Tibial nerve (tissue), 4 donors: ENCODE measurements around the gene NPW. TPM values are rescaled to one million over a fixed set of nuclear protein-coding genes. Genes with fewer than 3 reads are reported as not detected.
A peak's percentile ranks its signal among the peaks of the same experiment; 100 is the strongest.

Experiments
- DNase-seq, 2 donors: peaks; one replicate each; pipeline ENCODE4 v3.0.0-alpha.2; 2019; ENCODE audit warnings: low spot score in 2 of 2
- H3K27ac ChIP-seq, 4 donors: fragments of 200-600 bp; sonication (generic) in 3 of 4; one replicate each; pipeline ENCODE4 v1.5.1; 2017 to 2019; ENCODE audit warnings: mild to moderate bottlenecking in 1 of 4
- H3K27me3 ChIP-seq, 2 donors: fragments of 200-600 bp; sonication (generic) in 1 of 2; one replicate each; pipeline versions ENCODE4 v1.5.1 to v1.6.0; 2017 to 2019
- H3K36me3 ChIP-seq, 3 donors: fragments of 200-600 bp; sonication (generic); one replicate each; pipeline ENCODE4 v1.5.1; 2018 to 2019
- H3K4me1 ChIP-seq, 4 donors: fragments of 200-600 bp; sonication (generic) in 3 of 4; one replicate each; pipeline ENCODE4 v1.5.1; 2017 to 2019
- H3K4me3 ChIP-seq, 4 donors: fragments of 200-600 bp; sonication (generic) in 3 of 4; one replicate each; pipeline ENCODE4 v1.5.1; 2017 to 2019; ENCODE audit warnings: mild to moderate bottlenecking in 1 of 4, moderate library complexity in 1 of 4
- H3K9me3 ChIP-seq, 4 donors: fragments of 200-600 bp; sonication (generic) in 3 of 4; one replicate each; pipeline ENCODE4 v1.5.1; 2017 to 2019
- EP300 ChIP-seq, 2 donors: sonication (generic); formaldehyde crosslinking; IDR thresholded peaks; one replicate each; pipeline ENCODE4 v1.6.1; 2017; ENCODE audit warnings: antibody characterized with exemption in 2 of 2, mild to moderate bottlenecking in 1 of 2
- POLR2A ChIP-seq, 2 donors: fragments of 450-650 bp; IDR thresholded peaks; one replicate each; pipeline ENCODE4 v1.6.1; 2017; ENCODE audit warnings: antibody characterized with exemption in 2 of 2, mild to moderate bottlenecking in 2 of 2, moderate library complexity in 2 of 2
- WGBS, 2 donors: methylation state at CpG; one replicate each; pipeline ENCODE4 v1.1.5; 2018; 5-methylcytosine and 5-hydroxymethylcytosine counted together
- total RNA-seq, 4 donors: library from RNA; depleted of rRNA; stranded (reverse); fragments of >200 nt; gene quantifications; one replicate each; pipeline ENCODE4 v1.1.0, GENCODE V29; 2016
- TF ChIP-seq, protein P1 (sequence below), 5 experiments: fragments of 200-600 bp in 3 of 5; fragments of 450-650 bp in 2 of 5; sonication (generic) in 3 of 5; IDR thresholded peaks; one replicate each; pipeline ENCODE4 v1.5.1; 2016 to 2019; ENCODE audit warnings: antibody characterized with exemption in 5 of 5, mild to moderate bottlenecking in 3 of 5, moderate library complexity in 2 of 5

NPW gene
- total RNA-seq, 4 donors from 2014 or later: 3.0 to 3.1 TPM; not detected in 2

DNA sequence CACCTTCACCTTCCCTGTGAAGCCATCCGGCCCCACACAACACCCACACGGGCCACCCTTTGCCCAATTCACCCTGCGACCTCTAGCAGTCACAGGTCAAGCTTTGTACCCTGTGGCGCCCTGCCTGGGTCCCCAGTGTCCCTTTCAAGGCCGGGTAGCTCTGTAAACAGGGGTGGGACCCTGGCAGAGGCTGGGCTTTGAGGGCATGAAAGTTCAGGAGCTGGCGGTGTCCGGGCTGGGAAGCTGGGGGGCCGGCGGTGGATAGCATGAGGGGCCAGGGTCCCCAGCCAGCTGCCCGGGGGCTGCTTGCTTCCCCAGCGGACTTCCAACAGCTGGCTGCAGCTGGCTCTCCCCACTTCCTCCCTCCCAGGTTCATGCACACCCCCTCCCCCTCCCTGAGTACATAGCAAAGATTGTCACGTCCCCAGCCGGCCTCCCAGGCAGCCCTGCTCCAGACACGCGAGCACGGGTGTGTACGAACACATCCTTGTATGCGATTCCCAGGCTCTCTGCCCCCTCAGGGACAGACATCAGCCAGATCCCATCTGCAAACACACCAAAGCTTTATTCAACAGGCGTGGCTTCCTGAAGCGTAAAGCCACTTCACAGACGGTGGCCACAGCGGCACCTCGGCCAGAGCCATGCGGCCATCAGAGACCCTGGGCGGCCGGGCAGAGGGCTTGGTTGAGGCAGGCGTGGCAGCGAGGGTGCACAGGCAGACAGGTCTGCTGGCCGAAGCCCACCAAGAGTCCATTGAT is 19.9 kb downstream of the NPW start:
- no peak overlapping the region for H3K4me3 ChIP-seq
- peak overlapping the region; percentile 67 to 99 (median 88) for H3K27ac ChIP-seq
- peak; percentile 70 to 72 for DNase-seq

DNA sequence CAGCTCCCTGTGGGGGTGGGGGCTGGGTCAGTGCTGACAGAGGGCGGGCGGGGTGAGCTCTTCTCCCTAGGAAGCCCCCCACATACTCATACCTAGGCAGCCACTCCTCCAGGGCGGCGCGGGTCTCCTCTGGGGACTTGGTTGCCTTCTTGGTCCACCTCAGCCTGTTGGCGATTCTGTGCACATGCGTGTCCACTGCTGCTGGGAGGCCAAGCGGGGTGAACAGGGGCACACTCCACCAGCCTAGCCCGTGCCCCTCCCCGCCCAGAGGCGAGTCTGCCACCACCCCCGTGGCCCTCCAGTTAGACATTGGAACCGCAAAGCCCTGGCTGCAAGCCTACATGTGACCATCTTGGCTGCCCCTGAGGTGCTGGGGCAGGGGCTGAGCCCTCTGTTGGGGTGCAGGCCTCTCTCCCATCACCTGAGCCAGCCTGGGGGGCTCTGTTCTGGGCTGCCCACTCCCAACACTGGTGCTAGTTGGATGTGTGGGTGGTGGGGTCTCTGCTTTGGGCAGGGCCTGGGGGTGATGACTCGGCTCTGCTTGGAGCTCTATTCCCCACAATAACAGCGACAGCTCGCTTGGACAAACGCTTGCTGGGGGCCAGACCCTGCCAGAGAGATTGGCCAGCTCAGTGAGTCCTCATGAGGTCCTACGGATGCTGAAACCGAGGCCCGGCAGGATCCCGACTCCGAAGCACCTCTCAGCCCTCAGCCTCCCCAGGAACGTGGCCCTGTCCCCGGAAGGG is 20.6 kb downstream of the NPW start:
- H3K36me3 ChIP-seq: peaks cover 0 to 27% (median 0%) of the 10 kb centered on the region in 3 donors
- WGBS, 2 donors: 67 to 78% methylated on average over 11 to 21 of the region's 24 CpGs
- no peak for DNase-seq
- peaks cover 0 to 90% (median 59%) of the 10 kb centered on the region in 4 donors for H3K4me1 ChIP-seq
- no peaks in the 10 kb centered on the region for H3K27me3 ChIP-seq
- TF ChIP-seq EP300 (IDR thresholded peaks at IDR 0.05) (no peak), POLR2A (IDR thresholded peaks at IDR 0.05) (no peak)
- TF ChIP-seq, protein P1, sequence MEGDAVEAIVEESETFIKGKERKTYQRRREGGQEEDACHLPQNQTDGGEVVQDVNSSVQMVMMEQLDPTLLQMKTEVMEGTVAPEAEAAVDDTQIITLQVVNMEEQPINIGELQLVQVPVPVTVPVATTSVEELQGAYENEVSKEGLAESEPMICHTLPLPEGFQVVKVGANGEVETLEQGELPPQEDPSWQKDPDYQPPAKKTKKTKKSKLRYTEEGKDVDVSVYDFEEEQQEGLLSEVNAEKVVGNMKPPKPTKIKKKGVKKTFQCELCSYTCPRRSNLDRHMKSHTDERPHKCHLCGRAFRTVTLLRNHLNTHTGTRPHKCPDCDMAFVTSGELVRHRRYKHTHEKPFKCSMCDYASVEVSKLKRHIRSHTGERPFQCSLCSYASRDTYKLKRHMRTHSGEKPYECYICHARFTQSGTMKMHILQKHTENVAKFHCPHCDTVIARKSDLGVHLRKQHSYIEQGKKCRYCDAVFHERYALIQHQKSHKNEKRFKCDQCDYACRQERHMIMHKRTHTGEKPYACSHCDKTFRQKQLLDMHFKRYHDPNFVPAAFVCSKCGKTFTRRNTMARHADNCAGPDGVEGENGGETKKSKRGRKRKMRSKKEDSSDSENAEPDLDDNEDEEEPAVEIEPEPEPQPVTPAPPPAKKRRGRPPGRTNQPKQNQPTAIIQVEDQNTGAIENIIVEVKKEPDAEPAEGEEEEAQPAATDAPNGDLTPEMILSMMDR (IDR thresholded peaks at IDR 0.05): no peak
- peak overlapping the region; percentile 67 to 99 (median 88) for H3K27ac ChIP-seq
- no peaks in the 10 kb centered on the region for H3K9me3 ChIP-seq
- H3K4me3 ChIP-seq: no peak overlapping the region

More for the DNA sequence above, 19.9 kb downstream of the NPW start:
- 35 to 41% methylated on average over 23 to 28 of the region's 29 CpGs for WGBS, 2 donors
- TF ChIP-seq POLR2A (IDR thresholded peaks at IDR 0.05) (no peak), EP300 (IDR thresholded peaks at IDR 0.05) (no peak)
- TF ChIP-seq, protein P1 (IDR thresholded peaks at IDR 0.05): no peak
- Histone ChIP-seq H3K9me3 (no peaks in the 10 kb centered on the region), H3K36me3 (peaks cover 0 to 20% (median 0%) of the 10 kb centered on the region in 3 donors), H3K4me1 (peaks cover 0 to 95% (median 67%) of the 10 kb centered on the region in 4 donors), H3K27me3 (no peaks in the 10 kb centered on the region)

DNA sequence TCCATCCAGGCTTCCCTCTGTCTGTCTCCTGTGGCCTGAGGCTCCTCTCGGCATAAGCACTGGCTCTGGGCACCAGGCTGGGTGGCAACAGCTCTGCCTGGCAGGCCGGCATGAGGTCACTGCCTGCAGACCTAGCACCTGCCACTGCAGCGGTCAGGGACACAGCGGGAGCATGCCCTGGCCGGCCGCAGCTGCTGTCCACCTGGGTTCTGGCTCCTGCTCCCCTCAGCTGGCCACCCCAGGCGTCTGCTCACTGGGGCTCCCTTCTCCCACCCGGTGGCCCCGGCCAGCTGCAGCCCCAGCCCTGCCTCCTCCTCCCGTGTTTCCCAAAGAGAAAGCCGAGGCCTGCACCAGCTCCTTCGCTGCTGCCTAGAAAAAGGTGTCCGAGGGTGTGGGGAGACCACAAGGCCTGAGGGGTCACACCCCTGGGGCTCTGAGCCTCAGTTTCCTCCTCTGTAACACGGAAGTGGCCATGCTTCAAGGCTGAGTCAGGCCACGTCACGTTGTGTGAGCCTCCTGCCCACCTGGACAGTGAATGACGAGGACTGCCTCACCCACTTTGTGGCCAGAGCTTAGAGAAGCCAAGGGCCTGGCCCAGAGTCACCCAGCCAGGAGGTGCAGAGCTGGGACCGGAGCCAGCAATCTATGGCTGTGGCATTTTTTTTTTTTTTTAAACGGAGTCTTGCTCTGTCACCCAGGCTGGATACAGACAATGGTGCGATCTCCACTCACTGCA is 21.4 kb downstream of the NPW start:
- DNase-seq: no peak
- 76 to 81% methylated on average over 12 to 13 of the region's 20 CpGs for WGBS, 2 donors
- H3K36me3 ChIP-seq: peaks cover 0 to 29% (median 0%) of the 10 kb centered on the region in 3 donors

DNA sequence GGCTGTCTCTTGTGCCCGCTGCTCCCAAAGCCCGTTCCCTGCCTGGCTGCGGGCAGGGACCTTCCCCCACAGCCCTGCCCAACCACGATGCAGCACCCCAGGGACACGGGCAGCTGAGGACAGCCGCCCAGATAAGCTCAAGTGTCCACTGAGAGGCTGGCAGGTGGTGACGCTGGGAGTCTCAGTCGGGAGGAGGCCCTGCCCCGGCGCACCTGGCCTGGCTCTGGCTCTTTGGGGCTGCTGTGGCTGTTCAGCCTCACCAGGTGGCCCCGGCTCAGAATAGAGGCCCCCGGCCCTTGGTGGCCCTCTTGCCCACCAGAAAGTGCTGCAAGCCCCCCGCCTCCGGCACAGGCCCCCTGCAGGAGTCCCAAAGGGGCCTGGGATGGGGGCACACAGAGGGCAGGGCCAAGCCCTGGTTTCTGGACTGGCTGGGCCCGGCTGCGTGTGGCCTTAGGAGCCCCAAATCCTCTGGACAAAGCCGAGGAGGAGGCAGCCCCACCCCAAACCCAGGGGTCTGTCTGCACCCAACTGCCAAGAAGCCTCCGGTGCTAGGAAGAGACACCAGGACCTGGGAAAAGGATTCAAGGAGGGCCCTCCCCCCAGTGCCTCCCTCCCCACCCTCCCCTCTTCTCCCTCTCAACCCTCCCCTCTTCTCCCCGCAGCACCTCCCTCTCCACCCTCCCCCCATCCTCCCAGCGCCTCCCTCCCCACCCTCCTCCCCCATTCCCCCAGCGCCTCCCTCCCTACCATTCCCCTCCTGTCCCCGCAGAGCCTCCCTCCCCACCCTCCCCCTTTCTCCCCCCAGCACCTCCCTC is 22.8 kb downstream of the NPW start:
- Histone ChIP-seq H3K9me3 (no peaks in the 10 kb centered on the region), H3K4me3 (no peak overlapping the region), H3K36me3 (peaks cover 0 to 29% (median 0%) of the 10 kb centered on the region in 3 donors), H3K27ac (peak overlapping the region in 2 of 4 donors; percentile 55 to 58), H3K27me3 (no peaks in the 10 kb centered on the region), H3K4me1 (peaks cover 0 to 87% (median 52%) of the 10 kb centered on the region in 4 donors)
- TF ChIP-seq, protein P1 (IDR thresholded peaks at IDR 0.05): no peak
- TF ChIP-seq EP300 (IDR thresholded peaks at IDR 0.05): no peak
- TF ChIP-seq POLR2A (IDR thresholded peaks at IDR 0.05): no peak
- WGBS, 2 donors: 53 to 71% methylated on average over 6 to 9 of the region's 22 CpGs
- no peak for DNase-seq

More for the DNA sequence above, 21.4 kb downstream of the NPW start:
- Histone ChIP-seq H3K4me3 (no peak overlapping the region), H3K4me1 (peaks cover 0 to 87% (median 54%) of the 10 kb centered on the region in 4 donors), H3K9me3 (no peaks in the 10 kb centered on the region), H3K27me3 (no peaks in the 10 kb centered on the region), H3K27ac (peak overlapping the region in 3 of 4 donors; percentile 86 to 99 (median 91))
- no peak for TF ChIP-seq EP300 (IDR thresholded peaks at IDR 0.05)
- TF ChIP-seq, protein P1 (IDR thresholded peaks at IDR 0.05): no peak
- TF ChIP-seq POLR2A (IDR thresholded peaks at IDR 0.05): no peak
